ENCODE measurements around the gene TNFAIP8L2. TPM values are rescaled to one million over a fixed set of nuclear protein-coding genes. Genes with fewer than 3 reads are reported as not detected.

Gene TNFAIP8L2
- total RNA-seq, 3 donors from 2014 or later = 1.3 to 2.8 (median 2.5) TPM

- Histone ChIP-seq H3K9me3 (no peaks in the 10 kb centered on the region), H3K36me3 (ENCODE audit: low read depth) (no peaks in the 10 kb centered on the region), H3K4me3 (no peak overlapping the region), H3K4me1 (ENCODE audit: low read depth) (peaks cover 4% of the 10 kb centered on the region)
- ATAC-seq = no peak
- peak in 1 of 3 donors; percentile 56 for DNase-seq
- intact Hi-C loops (cut with DNase I, micrococcal nuclease) = no loop called here
- TF ChIP-seq, protein P1, sequence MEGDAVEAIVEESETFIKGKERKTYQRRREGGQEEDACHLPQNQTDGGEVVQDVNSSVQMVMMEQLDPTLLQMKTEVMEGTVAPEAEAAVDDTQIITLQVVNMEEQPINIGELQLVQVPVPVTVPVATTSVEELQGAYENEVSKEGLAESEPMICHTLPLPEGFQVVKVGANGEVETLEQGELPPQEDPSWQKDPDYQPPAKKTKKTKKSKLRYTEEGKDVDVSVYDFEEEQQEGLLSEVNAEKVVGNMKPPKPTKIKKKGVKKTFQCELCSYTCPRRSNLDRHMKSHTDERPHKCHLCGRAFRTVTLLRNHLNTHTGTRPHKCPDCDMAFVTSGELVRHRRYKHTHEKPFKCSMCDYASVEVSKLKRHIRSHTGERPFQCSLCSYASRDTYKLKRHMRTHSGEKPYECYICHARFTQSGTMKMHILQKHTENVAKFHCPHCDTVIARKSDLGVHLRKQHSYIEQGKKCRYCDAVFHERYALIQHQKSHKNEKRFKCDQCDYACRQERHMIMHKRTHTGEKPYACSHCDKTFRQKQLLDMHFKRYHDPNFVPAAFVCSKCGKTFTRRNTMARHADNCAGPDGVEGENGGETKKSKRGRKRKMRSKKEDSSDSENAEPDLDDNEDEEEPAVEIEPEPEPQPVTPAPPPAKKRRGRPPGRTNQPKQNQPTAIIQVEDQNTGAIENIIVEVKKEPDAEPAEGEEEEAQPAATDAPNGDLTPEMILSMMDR (IDR thresholded peaks at IDR 0.05) = no peak
Observed at GRCh38 chr1:151158751-151159251, 2.4 kb downstream of the TNFAIP8L2 start.

DNA sequence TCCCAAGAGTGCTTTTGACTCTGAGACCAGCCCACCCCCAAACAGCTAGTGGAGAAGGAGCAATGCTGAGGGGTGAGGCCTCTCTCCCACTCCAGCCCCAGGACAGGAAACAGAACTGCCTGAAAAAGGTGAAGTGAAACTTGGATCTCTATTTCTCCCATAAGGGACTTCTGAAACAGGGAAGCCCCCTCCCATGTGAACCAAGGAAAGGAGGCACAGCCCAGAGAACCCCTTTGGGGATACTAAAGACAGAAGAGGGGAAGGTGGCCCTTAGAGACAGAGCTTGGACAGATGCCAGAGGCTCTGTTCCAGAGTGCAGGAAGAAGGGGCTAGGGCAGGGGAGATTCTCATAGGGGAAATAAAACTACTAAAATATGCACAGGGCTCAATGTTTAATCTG, 2.9 kb downstream of the TNFAIP8L2 start:
- Histone ChIP-seq H3K36me3 (ENCODE audit: low read depth) (no peaks in the 10 kb centered on the region), H3K4me3 (no peak overlapping the region), H3K4me1 (ENCODE audit: low read depth) (peaks cover 4% of the 10 kb centered on the region), H3K9me3 (no peaks in the 10 kb centered on the region)
- intact Hi-C loops (cut with DNase I, micrococcal nuclease) = no loop called here
- TF ChIP-seq, protein P1 (IDR thresholded peaks at IDR 0.05) = no peak
- no peak for DNase-seq
- no peak for ATAC-seq

GRCh38 chr1:151164732-151165280, 8.4 kb downstream of the TNFAIP8L2 start:
- Histone ChIP-seq H3K4me1 (ENCODE audit: low read depth) (peaks cover 11% of the 10 kb centered on the region), H3K9me3 (no peaks in the 10 kb centered on the region), H3K4me3 (peak overlapping the region; percentile 42), H3K36me3 (ENCODE audit: low read depth) (no peaks in the 10 kb centered on the region)
- DNase-seq (peak in 1 of 3 donors; percentile 65), ATAC-seq (no peak)
- intact Hi-C loops (cut with DNase I, micrococcal nuclease) = no loop called here
- TF ChIP-seq, protein P1 (IDR thresholded peaks at IDR 0.05) = no peak

DNA sequence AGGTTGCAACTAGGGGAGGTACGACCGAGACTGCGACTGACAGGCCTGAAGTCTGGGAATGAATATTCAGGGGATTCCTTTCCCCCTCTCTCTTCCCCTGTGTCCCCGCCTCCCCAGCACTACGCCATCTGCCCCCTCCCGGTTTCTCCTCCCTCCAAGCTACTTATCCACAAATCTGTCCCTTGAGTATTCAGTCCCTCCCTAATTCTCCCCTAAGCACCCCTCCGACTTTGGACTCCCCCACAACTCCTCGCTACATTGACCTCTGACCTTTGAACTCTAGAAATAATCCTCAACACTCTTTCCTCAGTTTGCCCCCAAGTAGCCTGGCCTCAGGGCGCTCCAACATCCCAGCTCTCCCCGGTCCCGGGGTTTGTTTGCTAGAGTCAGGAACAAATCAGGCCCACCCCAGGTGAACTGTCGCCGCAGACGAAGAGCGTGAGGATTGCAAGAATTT, 8.9 kb downstream of the TNFAIP8L2 start:
- no peaks in the 10 kb centered on the region for H3K36me3 ChIP-seq (ENCODE audit: low read depth)
- TF ChIP-seq, protein P1 (IDR thresholded peaks at IDR 0.05) = no peak
- H3K9me3 ChIP-seq = no peaks in the 10 kb centered on the region
- peak; percentile 31 for ATAC-seq
- H3K4me1 ChIP-seq (ENCODE audit: low read depth) = peaks cover 11% of the 10 kb centered on the region
- intact Hi-C loops (cut with DNase I, micrococcal nuclease) = no loop called here
- H3K4me3 ChIP-seq = peak overlapping the region; percentile 42
- DNase-seq = peak; percentile 48 to 68 (median 50)

DNA sequence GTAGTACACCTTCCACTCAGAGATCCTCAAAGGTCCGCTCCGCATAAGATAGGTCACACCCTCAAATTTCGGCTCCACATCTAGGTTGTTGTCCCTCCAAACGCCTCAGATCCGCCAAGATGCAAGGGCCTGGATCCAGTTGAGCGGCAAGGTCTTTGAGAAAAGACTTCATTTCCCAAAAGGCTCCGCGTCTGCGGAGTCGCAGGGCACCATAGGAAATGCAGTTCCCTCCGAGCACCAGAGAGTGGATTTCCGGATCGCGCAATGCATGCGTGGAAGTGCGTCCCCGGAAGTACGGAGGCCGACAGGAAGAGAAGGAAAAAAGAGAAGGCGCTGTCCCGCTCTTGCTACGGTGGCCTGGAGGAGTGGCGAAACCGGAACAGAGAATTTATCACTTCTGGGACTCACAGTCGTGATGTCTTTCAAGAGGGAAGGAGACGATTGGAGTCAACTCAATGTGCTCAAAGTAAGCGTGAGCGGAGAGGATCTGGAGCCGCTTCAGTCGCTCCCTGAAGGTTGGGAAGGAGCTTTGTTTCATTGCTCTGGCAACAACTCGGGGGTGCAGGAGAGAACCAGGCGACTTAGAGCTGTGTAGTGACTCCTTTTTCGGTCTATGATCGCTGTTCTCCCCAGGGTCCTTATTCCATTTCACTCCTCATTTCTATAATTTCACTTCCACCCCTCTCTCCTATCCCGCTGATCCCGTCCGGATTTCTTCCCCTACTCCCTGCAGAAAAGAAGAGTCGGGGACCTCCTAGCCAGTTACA, 9.5 kb downstream of the TNFAIP8L2 start, which contains the start of the genes LYSMD1 and SCNM1:
TSS of gene LYSMD1 (minus strand) at position 165 of the 767 bp plus-strand sequence. CDS start 644 bp downstream, outside the sequence.
TSS of gene SCNM1 (plus strand) at position 407 of the 767 bp plus-strand sequence. CDS start at position 416, 9 bp downstream.
- peak; percentile 95 to 99 (median 97) for DNase-seq
- TF ChIP-seq, protein P1 (IDR thresholded peaks at IDR 0.05) = no peak
- peak; percentile 98 for ATAC-seq
- no peaks in the 10 kb centered on the region for H3K36me3 ChIP-seq (ENCODE audit: low read depth)
- H3K9me3 ChIP-seq = no peaks in the 10 kb centered on the region
- H3K4me1 ChIP-seq (ENCODE audit: low read depth) = peaks cover 11% of the 10 kb centered on the region
- peak within 1 kb of the TSS; percentile 42 for H3K4me3 ChIP-seq
- intact Hi-C loops (cut with DNase I, micrococcal nuclease) = no loop called here

Measured in mucosa of descending colon (tissue), 3 donors.